Measurements from ENCODE around the gene ST3GAL3. TPM values are rescaled to one million over a fixed set of nuclear protein-coding genes. Genes with fewer than 3 reads are reported as not detected.

The ST3GAL3 gene
- total RNA-seq, 4 donors from 2014 or later: 4.4 to 19.0 (median 6.1) TPM

DNA sequence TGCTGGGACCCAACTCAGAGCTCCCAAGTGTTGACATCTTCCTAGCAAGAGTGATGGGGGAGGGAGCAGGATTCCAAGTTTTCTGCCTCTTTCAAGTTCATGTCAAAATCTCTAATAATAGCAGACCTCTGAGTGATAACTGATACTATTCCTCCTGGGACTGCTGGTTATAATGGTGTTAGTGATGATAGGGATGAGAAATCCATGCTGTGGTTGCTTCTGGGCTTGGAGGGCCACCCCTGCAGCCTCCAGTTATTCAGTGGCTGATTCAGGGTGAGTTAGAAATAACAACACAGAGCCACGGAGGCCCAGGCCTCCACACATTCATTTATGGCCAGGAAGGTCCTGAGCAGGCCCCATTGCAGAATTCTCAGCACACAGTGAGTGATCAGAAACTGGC lies 185.7 kb downstream of the ST3GAL3 start:
- TF ChIP-seq POLR2A (IDR thresholded peaks at IDR 0.05): no peak
- TF ChIP-seq, protein P1, sequence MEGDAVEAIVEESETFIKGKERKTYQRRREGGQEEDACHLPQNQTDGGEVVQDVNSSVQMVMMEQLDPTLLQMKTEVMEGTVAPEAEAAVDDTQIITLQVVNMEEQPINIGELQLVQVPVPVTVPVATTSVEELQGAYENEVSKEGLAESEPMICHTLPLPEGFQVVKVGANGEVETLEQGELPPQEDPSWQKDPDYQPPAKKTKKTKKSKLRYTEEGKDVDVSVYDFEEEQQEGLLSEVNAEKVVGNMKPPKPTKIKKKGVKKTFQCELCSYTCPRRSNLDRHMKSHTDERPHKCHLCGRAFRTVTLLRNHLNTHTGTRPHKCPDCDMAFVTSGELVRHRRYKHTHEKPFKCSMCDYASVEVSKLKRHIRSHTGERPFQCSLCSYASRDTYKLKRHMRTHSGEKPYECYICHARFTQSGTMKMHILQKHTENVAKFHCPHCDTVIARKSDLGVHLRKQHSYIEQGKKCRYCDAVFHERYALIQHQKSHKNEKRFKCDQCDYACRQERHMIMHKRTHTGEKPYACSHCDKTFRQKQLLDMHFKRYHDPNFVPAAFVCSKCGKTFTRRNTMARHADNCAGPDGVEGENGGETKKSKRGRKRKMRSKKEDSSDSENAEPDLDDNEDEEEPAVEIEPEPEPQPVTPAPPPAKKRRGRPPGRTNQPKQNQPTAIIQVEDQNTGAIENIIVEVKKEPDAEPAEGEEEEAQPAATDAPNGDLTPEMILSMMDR (IDR thresholded peaks at IDR 0.05): no peak
- no peak for DNase-seq
- H3K4me3 ChIP-seq: no peak overlapping the region

DNA sequence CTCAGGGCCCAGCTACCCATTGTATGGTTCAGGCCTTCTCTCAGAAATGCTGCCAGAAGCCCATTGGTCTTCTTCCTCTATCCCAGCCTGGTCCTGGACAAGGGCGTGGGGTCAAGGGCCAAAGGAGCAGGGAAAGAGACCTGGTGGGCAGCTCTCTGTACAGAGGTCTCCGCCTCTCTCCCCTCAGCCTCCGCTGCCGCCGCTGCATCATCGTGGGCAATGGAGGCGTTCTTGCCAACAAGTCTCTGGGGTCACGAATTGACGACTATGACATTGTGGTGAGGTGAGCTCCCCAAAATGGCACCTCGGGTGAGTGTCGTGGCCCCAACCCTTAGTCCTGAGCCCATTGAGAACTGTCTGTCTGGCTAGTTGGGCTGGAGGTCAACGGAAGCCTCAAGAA lies 191.6 kb downstream of the ST3GAL3 start:
- H3K27me3 ChIP-seq: no peaks in the 10 kb centered on the region
- no peaks in the 10 kb centered on the region for H3K36me3 ChIP-seq
- TF ChIP-seq, protein P1 (IDR thresholded peaks at IDR 0.05): no peak
- TF ChIP-seq POLR2A (IDR thresholded peaks at IDR 0.05): no peak
- no peak overlapping the region for H3K27ac ChIP-seq
- no peaks in the 10 kb centered on the region for H3K4me1 ChIP-seq
- no peaks in the 10 kb centered on the region for H3K9me3 ChIP-seq
- DNase-seq: no peak
- H3K4me3 ChIP-seq: no peak overlapping the region

More for the DNA sequence above, 185.7 kb downstream of the ST3GAL3 start:
- Histone ChIP-seq H3K27me3 (no peaks in the 10 kb centered on the region), H3K36me3 (no peaks in the 10 kb centered on the region), H3K4me1 (no peaks in the 10 kb centered on the region), H3K27ac (no peak overlapping the region), H3K9me3 (no peaks in the 10 kb centered on the region)

DNA sequence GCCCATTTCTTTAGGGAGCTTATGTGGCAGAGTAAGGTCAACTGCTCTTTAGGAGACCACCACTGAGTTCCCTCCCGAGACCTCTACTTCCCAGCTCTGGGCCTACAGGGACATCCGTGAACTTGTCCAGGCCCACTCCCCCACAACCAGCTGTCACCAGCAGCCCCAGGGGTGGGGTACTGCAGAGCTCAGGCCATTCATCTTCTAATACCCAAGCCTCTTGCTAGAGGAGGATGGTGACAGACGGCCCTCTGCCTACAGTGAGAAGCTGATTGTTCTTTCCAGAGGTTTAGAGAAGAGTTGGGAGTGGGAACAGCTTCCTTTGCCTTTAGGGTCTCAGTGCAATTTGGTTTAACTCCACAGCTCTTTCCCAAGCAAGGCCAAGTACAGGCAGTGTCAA lies 193.1 kb downstream of the ST3GAL3 start:
- Histone ChIP-seq H3K9me3 (no peaks in the 10 kb centered on the region), H3K27ac (no peak overlapping the region), H3K4me1 (no peaks in the 10 kb centered on the region), H3K27me3 (no peaks in the 10 kb centered on the region), H3K4me3 (no peak overlapping the region), H3K36me3 (no peaks in the 10 kb centered on the region)
- no peak for DNase-seq
- TF ChIP-seq POLR2A (IDR thresholded peaks at IDR 0.05): no peak
- TF ChIP-seq, protein P1 (IDR thresholded peaks at IDR 0.05): no peak

DNA sequence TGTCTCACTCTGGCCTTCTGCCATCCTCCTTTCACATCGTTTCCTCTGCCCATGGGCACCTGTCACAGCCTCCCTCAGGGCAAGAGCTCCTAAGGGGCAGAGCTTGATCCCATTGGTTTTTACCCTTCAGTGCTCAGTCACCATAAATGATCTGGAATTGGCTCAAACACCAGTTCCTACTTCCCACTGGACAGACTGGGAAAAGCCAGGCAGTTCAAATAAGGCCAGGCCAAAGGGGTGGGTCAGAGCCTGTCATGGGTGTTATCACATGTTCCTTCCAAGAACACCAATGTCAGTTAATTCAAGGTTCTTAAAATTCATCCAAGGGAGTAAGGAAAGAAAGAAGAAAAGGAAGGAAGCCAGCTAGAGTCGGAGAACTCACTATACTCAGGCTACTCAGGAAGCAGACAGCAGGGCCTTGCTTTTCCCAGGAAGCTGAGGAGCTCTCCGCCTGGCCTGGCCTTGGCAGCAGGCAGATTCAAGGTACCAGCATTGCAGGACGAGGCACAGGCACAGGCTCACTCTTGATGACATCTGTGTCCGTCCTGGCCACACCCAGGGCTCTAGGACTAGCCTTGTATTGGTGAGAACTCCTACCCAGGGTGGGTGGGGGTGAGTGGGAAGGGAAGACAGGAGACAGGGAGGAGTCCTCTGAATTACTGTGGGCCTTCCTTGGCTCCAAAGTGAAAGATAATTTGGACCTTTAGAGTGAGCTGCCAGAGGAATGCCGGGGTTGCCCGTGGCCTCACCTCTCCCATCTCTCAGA lies 194.0 kb downstream of the ST3GAL3 start:
- Histone ChIP-seq H3K4me3 (no peak overlapping the region), H3K4me1 (no peaks in the 10 kb centered on the region), H3K9me3 (no peaks in the 10 kb centered on the region), H3K36me3 (no peaks in the 10 kb centered on the region), H3K27ac (no peak overlapping the region), H3K27me3 (no peaks in the 10 kb centered on the region)
- TF ChIP-seq, protein P1 (IDR thresholded peaks at IDR 0.05): no peak
- no peak for TF ChIP-seq POLR2A (IDR thresholded peaks at IDR 0.05)
- DNase-seq: no peak

DNA sequence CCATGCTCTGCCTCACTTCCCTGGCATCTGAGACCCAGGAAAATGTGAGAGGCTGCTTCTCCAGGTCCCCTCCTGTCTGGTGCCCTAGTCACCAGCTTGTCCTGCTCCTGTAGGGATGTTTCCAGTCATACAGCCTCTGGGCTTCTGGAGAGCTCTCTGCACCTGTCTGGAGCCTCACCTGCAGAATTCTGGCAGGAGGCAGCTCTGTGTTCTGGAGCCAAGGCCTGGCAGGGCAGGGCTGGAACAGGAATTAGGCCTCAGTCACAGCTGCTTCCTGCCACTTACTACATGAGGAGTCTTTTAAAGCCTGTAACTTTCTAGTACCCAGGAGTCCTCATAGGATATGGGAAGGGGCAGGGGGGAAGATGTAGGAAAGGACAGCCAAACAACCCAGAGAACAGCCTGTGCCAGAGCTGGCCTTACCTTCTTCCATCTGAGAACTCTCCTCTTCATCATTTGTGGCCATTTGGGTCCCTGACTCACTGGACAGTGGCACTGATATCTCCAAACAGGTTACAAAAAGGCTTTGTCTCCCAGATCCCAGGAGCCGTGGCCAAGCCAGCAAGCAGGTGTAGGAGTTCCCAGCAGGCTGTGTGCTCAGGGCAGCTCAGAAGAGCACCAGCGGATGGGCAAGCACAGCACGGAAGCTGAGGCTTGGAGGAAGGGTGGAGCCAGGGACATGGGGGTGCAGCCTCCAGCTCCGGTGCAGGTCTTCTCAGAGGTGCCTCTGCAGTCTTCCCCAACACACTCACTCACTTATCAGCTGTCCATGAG lies 194.9 kb downstream of the ST3GAL3 start:
- no peak for DNase-seq
- H3K9me3 ChIP-seq: no peaks in the 10 kb centered on the region
- H3K27me3 ChIP-seq: no peaks in the 10 kb centered on the region
- H3K4me3 ChIP-seq: no peak overlapping the region
- TF ChIP-seq, protein P1 (IDR thresholded peaks at IDR 0.05): no peak
- no peak for TF ChIP-seq POLR2A (IDR thresholded peaks at IDR 0.05)
- no peak overlapping the region for H3K27ac ChIP-seq
- no peaks in the 10 kb centered on the region for H3K36me3 ChIP-seq
- H3K4me1 ChIP-seq: no peaks in the 10 kb centered on the region

Measured in Peyer's patch (tissue), 4 donors.